ENCODE data around the gene CNTNAP2. TPM values are rescaled to one million over a fixed set of nuclear protein-coding genes. Genes with fewer than 3 reads are reported as not detected.

CNTNAP2 gene
- total RNA-seq, 4 donors from 2014 or later, result 0.42 TPM; not detected in 3

GRCh38 chr7:148222721-148223120, 2106.1 kb downstream of the CNTNAP2 start:
- TF ChIP-seq, protein P1, sequence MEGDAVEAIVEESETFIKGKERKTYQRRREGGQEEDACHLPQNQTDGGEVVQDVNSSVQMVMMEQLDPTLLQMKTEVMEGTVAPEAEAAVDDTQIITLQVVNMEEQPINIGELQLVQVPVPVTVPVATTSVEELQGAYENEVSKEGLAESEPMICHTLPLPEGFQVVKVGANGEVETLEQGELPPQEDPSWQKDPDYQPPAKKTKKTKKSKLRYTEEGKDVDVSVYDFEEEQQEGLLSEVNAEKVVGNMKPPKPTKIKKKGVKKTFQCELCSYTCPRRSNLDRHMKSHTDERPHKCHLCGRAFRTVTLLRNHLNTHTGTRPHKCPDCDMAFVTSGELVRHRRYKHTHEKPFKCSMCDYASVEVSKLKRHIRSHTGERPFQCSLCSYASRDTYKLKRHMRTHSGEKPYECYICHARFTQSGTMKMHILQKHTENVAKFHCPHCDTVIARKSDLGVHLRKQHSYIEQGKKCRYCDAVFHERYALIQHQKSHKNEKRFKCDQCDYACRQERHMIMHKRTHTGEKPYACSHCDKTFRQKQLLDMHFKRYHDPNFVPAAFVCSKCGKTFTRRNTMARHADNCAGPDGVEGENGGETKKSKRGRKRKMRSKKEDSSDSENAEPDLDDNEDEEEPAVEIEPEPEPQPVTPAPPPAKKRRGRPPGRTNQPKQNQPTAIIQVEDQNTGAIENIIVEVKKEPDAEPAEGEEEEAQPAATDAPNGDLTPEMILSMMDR (IDR thresholded peaks at IDR 0.05), result no peak
- TF ChIP-seq POLR2A (IDR thresholded peaks at IDR 0.05), result no peak
- TF ChIP-seq EP300 (IDR thresholded peaks at IDR 0.05), result no peak
- no peak for DNase-seq (ENCODE audit: low spot score in 2 of 2)
- Histone ChIP-seq H3K4me3 (no peak overlapping the region), H3K9me3 (no peaks in the 10 kb centered on the region), H3K4me1 (no peaks in the 10 kb centered on the region), H3K27me3 (no peaks in the 10 kb centered on the region), H3K36me3 (no peaks in the 10 kb centered on the region), H3K27ac (no peak overlapping the region)
- WGBS, 2 donors, result 70 to 73% methylated on average over 5 of the region's 5 CpGs

- TF ChIP-seq, protein P1 (IDR thresholded peaks at IDR 0.05), result no peak
- no peak for TF ChIP-seq POLR2A (IDR thresholded peaks at IDR 0.05)
- TF ChIP-seq EP300 (IDR thresholded peaks at IDR 0.05), result no peak
Observed at GRCh38 chr7:148223160-148223559, 2106.6 kb downstream of the CNTNAP2 start.

GRCh38 chr7:148223738-148224137, 2107.1 kb downstream of the CNTNAP2 start:
- TF ChIP-seq EP300 (IDR thresholded peaks at IDR 0.05), result no peak
- TF ChIP-seq POLR2A (IDR thresholded peaks at IDR 0.05), result no peak
- TF ChIP-seq, protein P1 (IDR thresholded peaks at IDR 0.05), result no peak
- no peak overlapping the region for H3K4me3 ChIP-seq
- no peak overlapping the region for H3K27ac ChIP-seq
- no peak for DNase-seq (ENCODE audit: low spot score in 2 of 2)
- H3K27me3 ChIP-seq, result no peaks in the 10 kb centered on the region
- H3K36me3 ChIP-seq, result no peaks in the 10 kb centered on the region
- 36 to 51% methylated on average over 3 of the region's 3 CpGs for WGBS, 2 donors
- no peaks in the 10 kb centered on the region for H3K4me1 ChIP-seq
- no peaks in the 10 kb centered on the region for H3K9me3 ChIP-seq

More at GRCh38 chr7:148223160-148223559, 2106.6 kb downstream of the CNTNAP2 start:
- Histone ChIP-seq H3K27ac (no peak overlapping the region), H3K9me3 (no peaks in the 10 kb centered on the region), H3K4me3 (no peak overlapping the region), H3K36me3 (no peaks in the 10 kb centered on the region), H3K27me3 (no peaks in the 10 kb centered on the region), H3K4me1 (no peaks in the 10 kb centered on the region)
- DNase-seq (ENCODE audit: low spot score in 2 of 2), result no peak
- WGBS, 2 donors, result 72 to 91% methylated on average over 1 of the region's 1 CpG

DNA sequence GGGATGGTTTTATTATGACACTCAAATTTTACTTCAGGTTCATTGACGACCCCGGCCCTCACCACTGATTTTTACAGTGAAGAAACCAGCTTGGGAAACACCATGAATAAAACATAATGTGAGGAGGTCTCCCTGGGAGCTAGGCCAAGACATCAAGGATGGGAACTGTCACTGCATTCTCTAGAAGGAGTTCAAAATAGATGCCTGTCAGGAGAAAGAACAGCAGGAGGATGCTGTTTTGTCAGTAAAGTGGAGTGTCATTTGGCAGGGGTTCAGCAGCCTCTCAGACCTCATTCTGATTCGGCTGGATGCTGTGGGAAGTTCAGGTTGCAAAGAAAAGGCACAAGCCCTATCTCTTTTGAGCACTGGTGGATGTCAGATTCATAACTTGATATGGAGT, 2113.7 kb downstream of the CNTNAP2 start:
- Histone ChIP-seq H3K4me1 (no peaks in the 10 kb centered on the region), H3K36me3 (no peaks in the 10 kb centered on the region), H3K9me3 (no peaks in the 10 kb centered on the region), H3K27me3 (no peaks in the 10 kb centered on the region), H3K27ac (no peak overlapping the region), H3K4me3 (no peak overlapping the region)
- no peak for DNase-seq (ENCODE audit: low spot score in 2 of 2)
- 52 to 65% methylated on average over 3 of the region's 3 CpGs for WGBS, 2 donors
- TF ChIP-seq EP300 (IDR thresholded peaks at IDR 0.05) (no peak), POLR2A (IDR thresholded peaks at IDR 0.05) (no peak)
- TF ChIP-seq, protein P1 (IDR thresholded peaks at IDR 0.05), result no peak

GRCh38 chr7:148230883-148231282, 2114.3 kb downstream of the CNTNAP2 start:
- Histone ChIP-seq H3K27me3 (no peaks in the 10 kb centered on the region), H3K27ac (no peak overlapping the region), H3K9me3 (no peaks in the 10 kb centered on the region), H3K36me3 (no peaks in the 10 kb centered on the region), H3K4me3 (no peak overlapping the region), H3K4me1 (no peaks in the 10 kb centered on the region)
- no peak for DNase-seq (ENCODE audit: low spot score in 2 of 2)
- TF ChIP-seq EP300 (IDR thresholded peaks at IDR 0.05) (no peak), POLR2A (IDR thresholded peaks at IDR 0.05) (no peak)
- TF ChIP-seq, protein P1 (IDR thresholded peaks at IDR 0.05), result no peak
- WGBS, 2 donors, result 88% methylated on average over 4 of the region's 4 CpGs

All from tibial nerve (tissue), 4 donors.